DOHH2 (cell line): ENCODE results near the gene GFI1.

Experiments used
- H3F3A ChIP-seq: fragments of 200-600 bp; sonication (generic), shearing (Covaris generic); 2 replicates; pipeline ENCODE4 v1.6.0; 2016; ENCODE audit warnings: antibody characterized with exemption, mild to moderate bottlenecking; ENCODE audit not compliant: control insufficient read depth, insufficient read depth
- H3K27ac ChIP-seq: fragments of 200-600 bp; sonication (generic); 2 replicates; pipeline ENCODE4 v1.5.1; 2014; ENCODE audit warnings: low read depth, mild to moderate bottlenecking, low read length, moderate library complexity
- H3K27me3 ChIP-seq: fragments of 200-600 bp; sonication (generic); 2 replicates; pipeline ENCODE4 v1.6.1; 2014; ENCODE audit warnings: mild to moderate bottlenecking, low read length, mixed read lengths; ENCODE audit not compliant: control insufficient read depth
- H3K36me3 ChIP-seq: fragments of 200-600 bp; sonication (generic); 2 replicates; pipeline ENCODE4 v1.6.1; 2014; ENCODE audit warnings: mild to moderate bottlenecking, low read length, moderate library complexity, mixed read lengths; ENCODE audit not compliant: control insufficient read depth
- H3K4me1 ChIP-seq: fragments of 200-600 bp; sonication (generic); 2 replicates; pipeline ENCODE4 v1.6.1; 2014; ENCODE audit warnings: mild to moderate bottlenecking, low read length, mixed read lengths; ENCODE audit not compliant: control insufficient read depth
- H3K4me2 ChIP-seq: fragments of 200-600 bp; sonication (generic); 2 replicates; pipeline ENCODE4 v1.6.0; 2014; ENCODE audit warnings: mild to moderate bottlenecking, low read length, moderate library complexity
- H3K4me3 ChIP-seq: fragments of 200-600 bp; sonication (generic); 2 replicates; pipeline ENCODE4 v1.5.1; 2014; ENCODE audit warnings: mild to moderate bottlenecking, low read length, mixed read lengths
- H3K79me2 ChIP-seq: fragments of 200-600 bp; sonication (generic); 2 replicates; pipeline ENCODE4 v1.6.1; 2014; ENCODE audit warnings: mild to moderate bottlenecking, low read length, mixed read lengths; ENCODE audit not compliant: control insufficient read depth
- H3K9me2 ChIP-seq: fragments of 200-600 bp; sonication (generic); replicated peaks from 2 replicates; pipeline ENCODE4 v1.6.1; 2014; ENCODE audit warnings: mild to moderate bottlenecking, low read length, mixed read lengths; ENCODE audit not compliant: control insufficient read depth
- H3K9me3 ChIP-seq: fragments of 200-600 bp; sonication (generic); 2 replicates; pipeline ENCODE4 v1.6.1; 2014; ENCODE audit warnings: antibody characterized with exemption, low read length, mixed read lengths; ENCODE audit not compliant: control insufficient read depth, insufficient read depth
- H4K20me1 ChIP-seq: fragments of 200-600 bp; sonication (generic); 2 replicates; pipeline ENCODE4 v1.6.0; 2014; ENCODE audit warnings: low read depth, mild to moderate bottlenecking, antibody characterized with exemption, low read length, moderate library complexity; ENCODE audit not compliant: control insufficient read depth, insufficient read depth
- EZH2phosphoT487 ChIP-seq: fragments of 200-600 bp; sonication (generic); IDR thresholded peaks from 2 replicates; pipeline ENCODE4 v1.6.1; 2017; ENCODE audit warnings: borderline replicate concordance, mild to moderate bottlenecking, antibody characterized with exemption, low read length, moderate library complexity, mixed read lengths
- TF ChIP-seq, protein P1 (sequence below): fragments of 200-600 bp; sonication (generic); IDR thresholded peaks from one replicate; pipeline ENCODE4 v1.5.1; 2014; ENCODE audit warnings: antibody characterized with exemption, mild to moderate bottlenecking, low read depth, low read length; ENCODE audit not compliant: poor library complexity, severe bottlenecking

The GFI1 gene

DNA sequence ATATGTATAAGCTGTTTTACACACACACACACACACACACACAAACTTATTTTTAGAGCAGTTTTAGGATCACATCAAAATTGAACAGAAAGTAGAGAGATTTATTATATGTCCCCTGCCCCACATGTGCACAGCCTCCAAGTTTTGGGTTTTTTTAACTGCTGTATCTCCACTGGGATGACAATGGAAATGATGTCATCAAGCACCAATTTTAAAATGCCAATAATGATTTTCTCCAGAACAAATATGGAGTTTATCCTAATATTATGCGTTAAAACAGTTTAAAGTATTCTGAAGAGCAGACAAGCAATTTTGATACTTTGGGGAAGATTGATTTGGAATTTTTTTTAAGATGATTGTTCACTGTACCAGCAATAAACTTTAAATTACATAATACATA, 56.7 kb downstream of the GFI1 start:
- no peak overlapping the region for H3K27ac ChIP-seq
- H3K9me3 ChIP-seq, result no peaks in the 10 kb centered on the region
- TF ChIP-seq, protein P1, sequence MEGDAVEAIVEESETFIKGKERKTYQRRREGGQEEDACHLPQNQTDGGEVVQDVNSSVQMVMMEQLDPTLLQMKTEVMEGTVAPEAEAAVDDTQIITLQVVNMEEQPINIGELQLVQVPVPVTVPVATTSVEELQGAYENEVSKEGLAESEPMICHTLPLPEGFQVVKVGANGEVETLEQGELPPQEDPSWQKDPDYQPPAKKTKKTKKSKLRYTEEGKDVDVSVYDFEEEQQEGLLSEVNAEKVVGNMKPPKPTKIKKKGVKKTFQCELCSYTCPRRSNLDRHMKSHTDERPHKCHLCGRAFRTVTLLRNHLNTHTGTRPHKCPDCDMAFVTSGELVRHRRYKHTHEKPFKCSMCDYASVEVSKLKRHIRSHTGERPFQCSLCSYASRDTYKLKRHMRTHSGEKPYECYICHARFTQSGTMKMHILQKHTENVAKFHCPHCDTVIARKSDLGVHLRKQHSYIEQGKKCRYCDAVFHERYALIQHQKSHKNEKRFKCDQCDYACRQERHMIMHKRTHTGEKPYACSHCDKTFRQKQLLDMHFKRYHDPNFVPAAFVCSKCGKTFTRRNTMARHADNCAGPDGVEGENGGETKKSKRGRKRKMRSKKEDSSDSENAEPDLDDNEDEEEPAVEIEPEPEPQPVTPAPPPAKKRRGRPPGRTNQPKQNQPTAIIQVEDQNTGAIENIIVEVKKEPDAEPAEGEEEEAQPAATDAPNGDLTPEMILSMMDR, result no peak
- no peak for TF ChIP-seq EZH2phosphoT487
- H4K20me1 ChIP-seq, result no peaks in the 10 kb centered on the region
- H3K4me1 ChIP-seq, result no peaks in the 10 kb centered on the region
- no peak overlapping the region for H3K4me3 ChIP-seq
- H3K9me2 ChIP-seq, result no peaks in the 10 kb centered on the region
- H3K79me2 ChIP-seq, result no peaks in the 10 kb centered on the region
- peaks cover 4% of the 10 kb centered on the region for H3K27me3 ChIP-seq
- H3K36me3 ChIP-seq, result no peaks in the 10 kb centered on the region
- H3K4me2 ChIP-seq, result no peak overlapping the region
- H3F3A ChIP-seq, result no peaks in the 10 kb centered on the region

DNA sequence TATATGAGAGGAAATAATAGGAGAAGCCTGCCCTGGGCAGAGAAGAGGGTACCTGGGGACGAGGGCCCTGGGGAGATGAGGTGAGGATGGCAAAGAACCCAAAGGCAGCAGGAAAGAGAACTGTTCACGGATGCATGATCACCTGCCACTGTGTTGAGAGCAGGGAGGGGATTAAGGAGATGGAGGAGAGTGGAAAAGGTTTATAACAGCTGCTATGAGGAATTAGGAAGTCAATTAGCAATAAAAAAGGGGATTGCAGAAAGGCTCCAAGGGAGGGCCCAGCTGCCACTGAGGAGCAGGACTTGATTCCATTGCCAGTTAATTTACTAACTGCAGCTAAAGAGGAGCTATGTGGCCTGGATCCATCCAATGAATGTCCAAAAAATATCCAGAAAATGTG, 61.1 kb downstream of the GFI1 start:
- Histone ChIP-seq H3F3A (no peaks in the 10 kb centered on the region), H3K9me2 (no peaks in the 10 kb centered on the region), H4K20me1 (no peaks in the 10 kb centered on the region), H3K27ac (no peak overlapping the region), H3K9me3 (no peaks in the 10 kb centered on the region), H3K4me2 (no peak overlapping the region), H3K4me3 (no peak overlapping the region), H3K4me1 (no peaks in the 10 kb centered on the region), H3K27me3 (peaks cover 4% of the 10 kb centered on the region), H3K79me2 (no peaks in the 10 kb centered on the region), H3K36me3 (no peaks in the 10 kb centered on the region)
- TF ChIP-seq EZH2phosphoT487, result no peak
- TF ChIP-seq, protein P1, result no peak
